ENCODE results near the gene DDX23.
A peak's percentile ranks its signal among the peaks of the same experiment; 100 is the strongest.

Gene DDX23

GRCh38 chr12:48795550-48796455 is 56.2 kb downstream of the DDX23 start:
- DNase-seq (ENCODE audit: low spot score) = peak; percentile 72

- no peak for DNase-seq (ENCODE audit: low spot score)
Observed at GRCh38 chr12:48794870-48795269, 57.1 kb downstream of the DDX23 start.

DNA sequence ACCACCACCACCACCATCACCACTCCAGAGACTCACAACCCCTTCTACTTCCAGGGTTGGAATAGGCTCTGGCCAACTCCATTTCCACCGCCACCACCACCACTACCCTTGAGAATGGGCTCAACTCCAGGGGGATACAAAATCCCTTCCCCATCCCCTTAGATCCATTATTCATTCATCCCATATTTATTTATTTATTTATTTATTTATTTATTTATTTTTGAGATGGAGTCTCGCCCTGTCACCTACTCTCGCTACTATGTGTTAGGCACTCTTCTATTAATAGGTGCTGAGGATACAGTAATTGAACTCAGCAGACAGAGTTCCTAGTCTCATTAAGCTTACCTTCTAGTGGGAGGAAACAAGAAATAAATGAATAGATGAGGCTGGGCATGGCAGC is 58.3 kb downstream of the DDX23 start:
- no peak for DNase-seq (ENCODE audit: low spot score)

DNA sequence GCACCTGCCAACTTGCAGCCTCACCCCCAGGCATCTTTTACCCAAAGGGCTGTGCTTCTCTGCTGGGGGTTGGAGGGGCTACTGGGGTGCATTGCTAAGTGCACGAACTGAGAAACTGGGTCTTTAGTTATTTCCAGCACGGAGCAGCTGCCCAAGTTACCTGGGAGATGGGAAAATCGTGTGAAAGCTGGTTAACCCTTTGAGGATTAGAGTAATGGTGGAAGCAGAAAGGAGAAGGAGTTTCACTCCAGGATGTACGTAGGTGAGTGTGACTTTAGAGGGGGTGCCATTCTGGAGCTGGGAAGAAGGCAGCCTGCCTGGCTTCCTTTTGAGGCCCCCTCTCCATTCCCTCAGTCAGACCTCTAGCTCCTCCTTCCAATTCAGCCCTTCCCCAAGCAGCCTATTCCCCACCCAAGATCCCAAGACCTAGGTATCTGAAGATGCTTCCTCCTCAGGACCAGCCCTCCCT is 62.1 kb downstream of the DDX23 start:
- no peak for DNase-seq (ENCODE audit: low spot score)

GRCh38 chr12:48788854-48789775 is 62.8 kb downstream of the DDX23 start, which contains the start of gene ADCY6:
ADCY6 (minus strand) TSS chr12:48789089; CDS start chr12:48783434, 5,655 bp downstream.
- no peak for DNase-seq (ENCODE audit: low spot score)

- no peak for DNase-seq (ENCODE audit: low spot score)
Observed at GRCh38 chr12:48788524-48788853, 63.5 kb downstream of the DDX23 start.

DNA sequence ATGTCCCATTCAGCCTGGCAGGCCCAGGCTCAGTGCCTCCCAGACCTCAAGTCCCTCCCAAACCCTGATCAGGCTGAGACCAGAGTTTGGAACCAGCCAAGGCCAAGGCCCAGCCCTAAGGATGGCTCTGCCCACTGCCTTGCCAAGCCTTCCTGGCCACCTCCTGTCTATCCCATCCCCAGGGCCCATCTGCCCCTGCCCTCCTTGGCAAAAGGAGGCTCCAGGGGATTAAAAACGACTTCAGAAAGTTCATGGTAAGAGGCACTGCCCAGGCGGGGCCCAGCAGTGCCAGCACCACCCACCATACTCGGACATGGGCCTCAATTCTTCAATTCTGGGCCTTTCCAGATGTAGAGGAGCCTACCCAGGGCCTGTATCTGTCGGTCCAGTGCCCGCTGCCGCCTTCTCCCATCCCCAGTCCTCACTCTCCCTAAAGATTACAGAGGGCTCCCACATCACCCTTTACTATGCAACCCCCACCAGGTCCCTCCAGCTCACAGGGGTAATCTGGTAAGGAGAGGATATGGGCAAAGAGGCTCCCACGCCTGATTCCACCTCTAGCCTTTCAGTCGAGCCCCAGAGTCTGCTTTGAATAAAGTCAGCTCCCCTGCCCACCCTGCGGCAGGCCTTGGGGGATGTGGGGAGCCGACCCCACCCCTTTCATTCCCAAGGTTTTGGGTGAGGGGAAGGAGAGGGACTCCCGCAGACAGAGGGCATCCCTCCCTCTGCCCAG is 64.0 kb downstream of the DDX23 start:
- no peak for DNase-seq (ENCODE audit: low spot score)

DNA sequence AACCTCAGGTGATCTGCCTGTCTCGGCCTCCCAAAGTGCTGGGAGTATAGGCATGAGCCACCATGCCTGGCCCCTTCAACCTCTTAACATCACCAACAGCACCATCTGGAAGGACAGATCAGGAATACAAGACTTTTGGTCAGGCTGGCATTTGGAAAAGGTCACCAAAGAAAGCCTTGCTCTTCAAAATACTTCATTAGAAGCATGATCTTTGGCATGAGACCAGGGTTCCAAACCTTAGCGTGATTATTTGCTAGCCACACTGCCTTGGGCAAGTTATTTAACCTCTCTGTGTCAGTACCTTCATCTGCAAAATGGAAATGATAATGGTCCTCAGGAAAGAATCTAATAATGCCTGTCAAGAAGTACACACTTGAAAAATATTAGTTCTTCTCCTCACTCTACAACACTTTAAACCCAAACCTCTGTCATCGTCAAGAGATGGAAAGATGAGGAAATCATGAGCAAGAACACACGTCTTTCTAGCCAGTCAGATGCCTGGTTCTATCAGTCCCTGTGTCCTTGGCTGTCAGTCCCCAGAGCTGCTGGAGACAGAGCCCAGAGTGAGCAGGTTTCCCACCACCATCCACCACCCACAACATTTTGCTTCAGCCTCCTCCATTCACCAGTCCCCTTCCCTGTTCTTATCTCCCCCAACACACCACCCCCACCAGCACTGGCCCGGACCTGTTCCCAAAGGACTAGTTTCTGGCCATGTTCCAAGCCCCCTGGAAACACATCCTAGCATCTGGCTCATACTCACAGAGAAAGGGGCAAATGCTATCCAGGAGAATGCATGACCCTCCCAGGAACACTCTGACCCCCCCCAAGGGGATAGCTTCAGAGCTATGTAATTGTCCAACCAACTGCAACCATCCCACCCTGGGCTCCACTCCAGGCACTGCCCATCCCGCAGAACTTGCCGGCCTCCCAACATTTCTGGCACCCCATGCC is 65.1 kb downstream of the DDX23 start:
- DNase-seq (ENCODE audit: low spot score) = no peak

- DNase-seq (ENCODE audit: low spot score) = no peak
Observed at GRCh38 chr12:48783432-48783831, 68.5 kb downstream of the DDX23 start.

DNA sequence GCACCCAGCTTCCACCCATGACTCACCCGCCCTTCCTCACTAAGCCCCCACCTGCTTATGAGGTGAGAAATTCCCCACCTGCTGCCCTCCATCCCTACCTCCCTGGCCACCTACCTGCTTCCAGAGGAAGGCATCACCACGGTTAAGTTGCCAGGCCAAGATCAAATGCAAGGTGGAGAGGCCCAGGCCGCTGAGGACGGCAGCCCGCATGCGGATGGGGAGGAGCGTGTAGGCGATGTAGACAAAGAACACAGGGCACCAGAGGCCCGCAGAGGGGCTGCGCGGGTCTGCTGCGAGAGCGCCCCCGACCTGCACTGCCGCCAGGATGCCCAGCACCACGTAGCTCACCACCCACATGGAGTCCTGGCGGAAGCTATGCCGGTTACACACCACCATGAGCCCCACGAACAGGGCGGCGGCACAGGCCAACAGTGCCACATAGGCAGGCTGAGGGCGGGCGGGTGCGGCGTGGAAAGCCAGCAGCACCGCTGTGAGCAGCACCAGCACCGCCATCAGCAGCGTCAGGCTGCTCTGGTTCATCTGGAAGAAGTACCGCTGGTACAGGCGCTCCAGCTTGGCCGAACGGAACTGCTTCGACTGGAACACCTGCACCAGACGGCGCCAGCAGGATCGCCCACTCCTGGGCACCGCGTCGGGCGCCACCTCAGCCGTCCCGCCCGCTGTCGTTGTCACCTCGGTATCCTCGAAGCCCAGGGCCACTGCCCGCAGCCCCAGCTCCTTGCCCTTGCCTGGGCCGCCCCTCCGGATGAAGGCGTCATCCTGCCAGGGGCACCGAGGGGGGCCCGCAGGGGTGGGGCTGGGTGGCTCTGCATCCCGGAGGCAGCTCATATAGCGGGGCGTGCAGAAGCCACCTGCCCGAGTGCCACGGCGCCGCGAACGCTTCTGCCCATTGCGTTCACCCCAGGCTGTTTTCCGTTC is 69.2 kb downstream of the DDX23 start:
- DNase-seq (ENCODE audit: low spot score) = no peak

DNA sequence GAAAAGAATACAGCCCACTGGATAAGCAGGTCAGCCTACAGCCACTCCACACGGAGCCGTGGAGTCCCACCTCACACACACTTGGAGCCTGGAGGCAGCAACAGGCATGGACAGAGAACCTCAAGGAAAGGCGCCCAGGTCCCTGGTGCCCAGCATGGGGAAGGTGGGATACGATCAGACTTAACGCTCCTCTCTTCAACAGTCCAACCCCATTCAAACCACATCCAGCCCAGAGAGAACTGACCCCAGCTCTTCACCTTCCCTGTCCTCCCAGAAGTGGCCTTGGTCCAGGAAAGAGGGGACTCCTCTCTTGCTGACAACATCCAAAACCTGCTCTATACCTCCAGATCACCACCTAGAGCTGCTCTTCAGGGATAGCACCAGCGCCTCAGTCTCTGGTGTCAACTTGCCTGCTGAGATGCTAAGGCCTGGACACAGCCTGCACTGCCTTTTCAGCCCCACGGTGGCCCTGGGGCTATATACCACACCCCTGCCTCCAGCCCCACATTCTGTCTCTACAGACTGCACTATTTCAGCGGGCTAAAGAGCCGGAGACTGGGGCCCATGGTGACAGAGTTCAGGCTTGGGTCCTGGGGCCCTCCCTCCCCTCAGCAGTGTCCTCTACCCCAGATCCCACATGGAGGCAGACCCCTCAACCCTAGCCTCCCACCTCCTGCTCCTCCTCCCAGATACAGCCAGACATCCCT is 70.1 kb downstream of the DDX23 start:
- DNase-seq (ENCODE audit: low spot score) = no peak

DNA sequence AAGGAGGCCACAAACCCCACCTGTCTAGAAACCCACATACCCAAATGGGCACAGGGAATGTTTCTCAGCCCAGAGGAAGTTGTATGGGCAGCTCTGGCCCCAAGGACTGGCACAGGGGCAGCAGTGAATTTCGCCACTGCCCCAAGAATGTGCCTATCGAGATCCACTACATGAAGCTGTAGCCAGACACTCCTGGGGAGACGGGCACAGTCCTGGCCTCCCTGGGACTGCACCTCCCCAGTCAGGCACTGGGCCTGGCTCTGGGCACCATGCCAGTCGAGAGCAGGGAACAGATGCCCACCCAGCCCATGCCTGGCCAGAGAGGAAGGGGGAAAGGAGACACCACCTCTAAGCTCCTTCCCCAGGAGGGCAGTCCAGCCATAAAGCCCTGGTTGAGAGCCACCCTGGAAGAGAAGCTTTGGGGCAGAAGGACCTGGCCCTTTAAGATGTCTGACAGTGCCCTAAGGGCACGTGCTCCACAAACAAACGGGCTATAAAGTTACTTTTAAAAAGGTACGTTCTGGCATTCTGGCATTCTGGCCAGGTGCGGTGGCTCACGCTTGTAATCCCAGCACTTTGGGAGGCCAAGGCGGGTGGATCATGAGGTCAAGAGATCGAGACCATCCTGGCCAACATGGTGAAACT is 71.5 kb downstream of the DDX23 start:
- DNase-seq (ENCODE audit: low spot score) = no peak

- no peak for DNase-seq (ENCODE audit: low spot score)
Observed at GRCh38 chr12:48779869-48780268, 72.1 kb downstream of the DDX23 start.
